ENCODE results near the gene HBA1. TPM values are rescaled to one million over a fixed set of nuclear protein-coding genes. Genes with fewer than 3 reads are reported as not detected.

HBA1 gene
- total RNA-seq, 2 experiments from 2014 or later = not detected

DNA sequence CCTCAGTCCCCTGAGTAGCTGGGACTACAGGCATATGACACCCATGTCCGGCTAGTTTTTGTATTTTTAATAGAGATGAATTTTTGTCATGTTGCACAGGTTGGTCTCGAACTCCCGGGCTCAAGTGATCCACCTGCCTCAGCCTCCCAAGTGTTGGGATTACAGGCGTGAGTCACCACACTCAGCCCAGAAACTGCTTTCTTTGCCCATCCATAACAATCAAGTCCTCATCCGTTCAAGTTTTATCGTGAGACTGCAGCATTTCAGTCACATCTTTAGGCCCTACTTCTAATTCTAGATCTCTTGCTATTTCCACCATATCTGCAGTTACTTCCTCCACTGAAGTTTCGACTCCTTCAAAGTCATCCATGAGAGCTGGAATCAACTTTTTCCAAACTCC is 44.4 kb upstream of the HBA1 start:
- Mint-ChIP-seq H3K27ac (no peak overlapping the region), H3K4me1 (ENCODE audit: low read depth) (peaks cover 52% of the 10 kb centered on the region), H3K4me3 (no peak overlapping the region), H3K27me3 (no peaks in the 10 kb centered on the region), H3K36me3 (ENCODE audit: low read depth) (peaks cover 18% of the 10 kb centered on the region), H3K9me3 (no peaks in the 10 kb centered on the region)
- no peak overlapping the region for H3K4me3 ChIP-seq (ENCODE audit: low read length)
- intact Hi-C loops (cut with DNase I, micrococcal nuclease) = no loop called here
- H3K27me3 ChIP-seq (ENCODE audit: control insufficient read depth in 1 of 2, insufficient read depth in 2 of 2, low read length in 2 of 2) = no peaks in the 10 kb centered on the region
- TF ChIP-seq, protein P1, sequence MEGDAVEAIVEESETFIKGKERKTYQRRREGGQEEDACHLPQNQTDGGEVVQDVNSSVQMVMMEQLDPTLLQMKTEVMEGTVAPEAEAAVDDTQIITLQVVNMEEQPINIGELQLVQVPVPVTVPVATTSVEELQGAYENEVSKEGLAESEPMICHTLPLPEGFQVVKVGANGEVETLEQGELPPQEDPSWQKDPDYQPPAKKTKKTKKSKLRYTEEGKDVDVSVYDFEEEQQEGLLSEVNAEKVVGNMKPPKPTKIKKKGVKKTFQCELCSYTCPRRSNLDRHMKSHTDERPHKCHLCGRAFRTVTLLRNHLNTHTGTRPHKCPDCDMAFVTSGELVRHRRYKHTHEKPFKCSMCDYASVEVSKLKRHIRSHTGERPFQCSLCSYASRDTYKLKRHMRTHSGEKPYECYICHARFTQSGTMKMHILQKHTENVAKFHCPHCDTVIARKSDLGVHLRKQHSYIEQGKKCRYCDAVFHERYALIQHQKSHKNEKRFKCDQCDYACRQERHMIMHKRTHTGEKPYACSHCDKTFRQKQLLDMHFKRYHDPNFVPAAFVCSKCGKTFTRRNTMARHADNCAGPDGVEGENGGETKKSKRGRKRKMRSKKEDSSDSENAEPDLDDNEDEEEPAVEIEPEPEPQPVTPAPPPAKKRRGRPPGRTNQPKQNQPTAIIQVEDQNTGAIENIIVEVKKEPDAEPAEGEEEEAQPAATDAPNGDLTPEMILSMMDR (IDR thresholded peaks at IDR 0.05) = no peak
- H3K36me3 ChIP-seq (ENCODE audit: insufficient read depth, low read length) = no peaks in the 10 kb centered on the region
- DNase-seq = no peak
- no peak overlapping the region for H3K27ac ChIP-seq (ENCODE audit: low read depth in 1 of 2, low read length in 2 of 2)
- CTCF ChIA-PET = no interaction called here
- POLR2A ChIA-PET = no interaction called here
- no peak for ATAC-seq (ENCODE audit: poor library complexity)
- no peaks in the 10 kb centered on the region for H3K9me3 ChIP-seq (ENCODE audit: control insufficient read depth in 1 of 2, insufficient read depth in 1 of 2, low read length in 2 of 2)
- peaks cover 8% of the 10 kb centered on the region for H3K4me1 ChIP-seq (ENCODE audit: insufficient read depth, low read length)

GRCh38 chr16:133716-134115 is 42.8 kb upstream of the HBA1 start:
- intact Hi-C loops (cut with DNase I, micrococcal nuclease) = no loop called here
- Mint-ChIP-seq H3K36me3 (ENCODE audit: low read depth) (peaks cover 18% of the 10 kb centered on the region), H3K27me3 (no peaks in the 10 kb centered on the region), H3K4me1 (ENCODE audit: low read depth) (peaks cover 55% of the 10 kb centered on the region), H3K27ac (no peak overlapping the region), H3K9me3 (no peaks in the 10 kb centered on the region), H3K4me3 (no peak overlapping the region)
- DNase-seq (no peak), ATAC-seq (ENCODE audit: poor library complexity) (no peak)
- Histone ChIP-seq H3K4me1 (ENCODE audit: insufficient read depth, low read length) (peaks cover 19% of the 10 kb centered on the region), H3K27me3 (ENCODE audit: control insufficient read depth in 1 of 2, insufficient read depth in 2 of 2, low read length in 2 of 2) (no peaks in the 10 kb centered on the region), H3K4me3 (ENCODE audit: low read length) (no peak overlapping the region), H3K9me3 (ENCODE audit: control insufficient read depth in 1 of 2, insufficient read depth in 1 of 2, low read length in 2 of 2) (no peaks in the 10 kb centered on the region), H3K36me3 (ENCODE audit: insufficient read depth, low read length) (no peaks in the 10 kb centered on the region), H3K27ac (ENCODE audit: low read depth in 1 of 2, low read length in 2 of 2) (no peak overlapping the region)
- TF ChIP-seq, protein P1 (IDR thresholded peaks at IDR 0.05) = no peak
- CTCF ChIA-PET = no interaction called here
- POLR2A ChIA-PET = no interaction called here

DNA sequence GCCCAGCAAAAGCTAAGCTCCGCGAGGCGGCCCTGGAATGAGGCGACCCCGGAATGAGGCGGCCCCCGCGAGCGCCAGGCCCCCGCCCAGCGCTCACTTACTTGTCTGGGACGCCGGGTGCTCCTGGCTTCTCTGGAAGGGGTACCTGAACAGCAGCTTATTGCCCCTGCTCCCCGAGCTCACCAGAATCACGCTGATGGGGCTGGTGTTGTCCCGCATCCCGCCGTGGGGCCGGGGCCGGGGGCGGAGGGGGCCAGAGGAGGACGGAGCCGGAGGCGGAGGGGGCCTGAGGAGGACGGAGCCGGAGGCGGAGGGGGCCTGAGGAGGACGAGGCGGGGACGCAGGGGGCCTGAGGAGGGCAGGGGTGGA is 38.4 kb upstream of the HBA1 start:
- Mint-ChIP-seq H3K27me3 (no peaks in the 10 kb centered on the region), H3K27ac (peak overlapping the region; percentile 95), H3K4me3 (peak overlapping the region; percentile 89), H3K4me1 (ENCODE audit: low read depth) (peaks cover 25% of the 10 kb centered on the region), H3K36me3 (ENCODE audit: low read depth) (peaks cover 5% of the 10 kb centered on the region), H3K9me3 (no peaks in the 10 kb centered on the region)
- intact Hi-C loops (cut with DNase I, micrococcal nuclease) = loop anchor here in 1 of 2 experiments (2.0 kb wide), 2 partner anchors 97 to 215 kb away; partner anchors contain the start of genes AXIN1 and FAM234A
- ChIA-PET CTCF (interaction anchor here (1.1 to 1.5 kb wide), 2 partner anchors 31 to 72 kb away, joined by 3 to 5 read pairs; no protein-coding TSS in a partner anchor), POLR2A (interaction anchor here (1.0 kb wide), 1 partner anchor 10 kb away, joined by 3 read pairs; no protein-coding TSS in a partner anchor)
- Histone ChIP-seq H3K9me3 (ENCODE audit: control insufficient read depth in 1 of 2, insufficient read depth in 1 of 2, low read length in 2 of 2) (no peaks in the 10 kb centered on the region), H3K36me3 (ENCODE audit: insufficient read depth, low read length) (no peaks in the 10 kb centered on the region), H3K4me3 (ENCODE audit: low read length) (peak overlapping the region; percentile 66), H3K27ac (ENCODE audit: low read depth in 1 of 2, low read length in 2 of 2) (peak overlapping the region in 1 of 2 donors; percentile 46), H3K27me3 (ENCODE audit: control insufficient read depth in 1 of 2, insufficient read depth in 2 of 2, low read length in 2 of 2) (no peaks in the 10 kb centered on the region), H3K4me1 (ENCODE audit: insufficient read depth, low read length) (peaks cover 17% of the 10 kb centered on the region)
- TF ChIP-seq, protein P1 (IDR thresholded peaks at IDR 0.05) = no peak
- ATAC-seq (ENCODE audit: poor library complexity) (no peak), DNase-seq (peak in 12 of 14 experiments; percentile 7 to 56 (median 20))
